Stimulated activated CD4-positive, alpha-beta T cell treated with anti-CD3 and anti-CD28 coated beads, Interleukin-12 subunit alpha, Interleukin-12 subunit beta, amount 100 ng/mL, for 24 hours (primary cell): ENCODE results near the gene HMG20B.
A peak's percentile ranks its signal among the peaks of the same experiment; 100 is the strongest.

Source experiments
- DNase-seq, 2 experiments: peaks; one replicate each; pipeline ENCODE4 v3.0.0-alpha.2; 2020; ENCODE audit warnings: low read depth in 2 of 2

Gene HMG20B

GRCh38 chr19:3537101-3537437, 35.7 kb upstream of the HMG20B start:
- DNase-seq: no peak

- no peak for DNase-seq
These were observed 35.1 kb upstream of the HMG20B start for GRCh38 chr19:3537438-3538240.

GRCh38 chr19:3538258-3538929, 34.4 kb upstream of the HMG20B start:
- DNase-seq: no peak

- DNase-seq: no peak
These were observed 33.6 kb upstream of the HMG20B start, which contains the start of gene TEKTIP1 for GRCh38 chr19:3538965-3539755. TSS of gene TEKTIP1 (plus strand) at chr19:3539174. CDS start at chr19:3539178, 4 bp downstream.

- no peak for DNase-seq
These were observed 33.0 kb upstream of the HMG20B start for GRCh38 chr19:3539756-3540118.

GRCh38 chr19:3543150-3544057, 29.3 kb upstream of the HMG20B start:
- DNase-seq: no peak

GRCh38 chr19:3544058-3544376, 28.7 kb upstream of the HMG20B start:
- no peak for DNase-seq

- DNase-seq: peak; percentile 57 to 79
These were observed 27.7 kb upstream of the HMG20B start for GRCh38 chr19:3544742-3545668.

- no peak for DNase-seq
These were observed 27.1 kb upstream of the HMG20B start for GRCh38 chr19:3545669-3546034.

GRCh38 chr19:3546119-3546518, 26.6 kb upstream of the HMG20B start:
- no peak for DNase-seq

GRCh38 chr19:3547301-3547731, 25.4 kb upstream of the HMG20B start:
- no peak for DNase-seq

- no peak for DNase-seq
These were observed 24.9 kb upstream of the HMG20B start for GRCh38 chr19:3547767-3548282.

GRCh38 chr19:3548606-3549005, 24.1 kb upstream of the HMG20B start:
- no peak for DNase-seq

- DNase-seq: no peak
These were observed 22.9 kb upstream of the HMG20B start for GRCh38 chr19:3549816-3550215.

- DNase-seq: no peak
These were observed 21.6 kb upstream of the HMG20B start for GRCh38 chr19:3550947-3551791.

- no peak for DNase-seq
These were observed 21.0 kb upstream of the HMG20B start for GRCh38 chr19:3551792-3552095.

GRCh38 chr19:3554254-3555083, 18.3 kb upstream of the HMG20B start:
- DNase-seq: no peak

GRCh38 chr19:3555653-3556422, 16.9 kb upstream of the HMG20B start:
- DNase-seq: no peak
